Mucosa of gallbladder (tissue), 1 donor: Measurements from ENCODE around the gene CLEC16A. TPM values are rescaled to one million over a fixed set of nuclear protein-coding genes. Genes with fewer than 3 reads are reported as not detected.
"Not testable (repeated sequence)": the region's sequence is repeated elsewhere in the genome, so short reads cannot be mapped to it uniquely, and the experiment has no call there.

ENCODE experiments used
- DNase-seq: peaks from one replicate; pipeline ENCODE4 v3.0.0-alpha.2; 2020; ENCODE audit warnings: low spot score
- total RNA-seq: library from RNA; stranded (reverse); gene quantifications from one replicate; pipeline ENCODE4 v1.2.1, GENCODE V29; 2021
- donor health status: DM: no; HTN: no; CAD: no.

CLEC16A gene
- total RNA-seq, 1 donor from 2014 or later, result 27.6 TPM

- DNase-seq, result no peak
Observed at GRCh38 chr16:11219178-11219577, 274.8 kb downstream of the CLEC16A start.

GRCh38 chr16:11220507-11220906 lies 276.1 kb downstream of the CLEC16A start:
- DNase-seq, result not testable (repeated sequence)

GRCh38 chr16:11224096-11224893 lies 279.9 kb downstream of the CLEC16A start:
- DNase-seq, result peak; percentile 61

GRCh38 chr16:11224894-11225676 lies 280.7 kb downstream of the CLEC16A start:
- peak; percentile 40 for DNase-seq

GRCh38 chr16:11225677-11226549 lies 281.5 kb downstream of the CLEC16A start:
- DNase-seq, result no peak

- DNase-seq, result no peak
Observed at GRCh38 chr16:11229432-11229831, 285.1 kb downstream of the CLEC16A start.

GRCh38 chr16:11229906-11230305 lies 285.5 kb downstream of the CLEC16A start:
- peak; percentile 78 for DNase-seq

- no peak for DNase-seq
Observed at GRCh38 chr16:11231367-11231970, 287.1 kb downstream of the CLEC16A start.

Other genes with a start within 250 kb of the CLEC16A start
- not detected for gene TEKT5, start 249.6 kb upstream of the CLEC16A start, total RNA-seq
- gene NUBP1, start 200.7 kb upstream of the CLEC16A start, total RNA-seq, result 27.2 TPM
- gene TVP23A, start 125.8 kb upstream of the CLEC16A start, total RNA-seq, result 0.52 TPM
- gene CIITA, start 67.4 kb upstream of the CLEC16A start, total RNA-seq, result 26.9 TPM
- gene DEXI, start 2.1 kb upstream of the CLEC16A start, total RNA-seq, result 41.3 TPM